NCI-H774 (cell line): ENCODE data around the gene DSG1.
"Not testable (repeated sequence)": the region's sequence is repeated elsewhere in the genome, so short reads cannot be mapped to it uniquely, and the experiment has no call there.

ENCODE experiments used
- DNase-seq: peaks from one replicate; lab custom pipeline; 2025; lab: John Stamatoyannopoulos, UW

Gene DSG1

GRCh38 chr18:31317860-31318259 lies at the start of gene DSG1:
Gene DSG1, plus strand, starts transcription at chr18:31318160. Its CDS starts 141 bp downstream, at chr18:31318301.
- no peak for DNase-seq

GRCh38 chr18:31268985-31269406 lies 49.0 kb upstream of the DSG1 start:
- DNase-seq: no peak

- no peak for DNase-seq
Observed at GRCh38 chr18:31269566-31269965, 48.4 kb upstream of the DSG1 start.

- DNase-seq: no peak
Observed at GRCh38 chr18:31270578-31270977, 47.4 kb upstream of the DSG1 start.

GRCh38 chr18:31273812-31274527 lies 44.0 kb upstream of the DSG1 start:
- DNase-seq: peak; percentile 34

- peak; percentile 27 for DNase-seq
Observed at GRCh38 chr18:31274931-31275330, 43.0 kb upstream of the DSG1 start.

- no peak for DNase-seq
Observed at GRCh38 chr18:31275722-31276463, 42.1 kb upstream of the DSG1 start.

- no peak for DNase-seq
Observed at GRCh38 chr18:31278609-31279071, 39.3 kb upstream of the DSG1 start.

DNA sequence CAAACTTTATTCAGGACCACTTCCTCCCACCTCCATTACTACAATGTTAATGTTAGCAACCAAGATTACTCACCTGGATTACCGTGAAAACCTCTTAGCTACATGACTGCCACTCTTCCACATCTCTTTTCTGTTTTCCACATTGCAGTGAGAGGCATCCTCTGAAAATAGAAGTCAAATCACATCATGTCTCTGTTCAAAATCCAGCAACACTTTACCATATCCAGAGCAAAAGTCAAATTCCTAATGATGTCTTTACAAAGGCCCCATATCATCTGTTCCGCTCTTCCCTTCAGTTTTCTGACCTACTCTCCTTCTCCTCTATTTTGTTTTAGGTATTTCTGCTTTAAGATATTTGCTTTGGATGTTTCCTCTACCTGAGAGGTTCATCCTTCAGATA lies 37.5 kb upstream of the DSG1 start:
- no peak for DNase-seq

GRCh38 chr18:31281437-31281836 lies 36.5 kb upstream of the DSG1 start:
- no peak for DNase-seq

DNA sequence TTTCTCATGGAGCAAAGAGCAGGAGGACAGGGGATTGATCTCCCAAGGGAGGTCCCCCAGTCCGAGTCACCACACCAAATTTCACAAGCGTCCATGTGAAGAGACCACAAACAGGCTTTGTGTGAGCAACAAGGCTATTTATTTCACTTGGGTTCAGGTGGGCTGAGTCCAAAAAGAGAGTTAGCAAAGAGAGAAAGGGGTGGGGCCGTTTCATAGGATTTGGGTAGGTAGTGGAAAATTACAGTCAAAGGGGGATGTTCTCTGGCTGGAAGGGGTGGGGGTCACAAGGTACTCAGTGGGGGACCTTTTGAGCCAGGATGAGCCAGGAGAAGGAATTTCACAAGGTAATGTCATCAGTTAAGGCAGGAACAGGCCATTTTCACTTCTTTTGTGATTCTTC lies 28.5 kb upstream of the DSG1 start:
- not testable (repeated sequence) for DNase-seq

DNA sequence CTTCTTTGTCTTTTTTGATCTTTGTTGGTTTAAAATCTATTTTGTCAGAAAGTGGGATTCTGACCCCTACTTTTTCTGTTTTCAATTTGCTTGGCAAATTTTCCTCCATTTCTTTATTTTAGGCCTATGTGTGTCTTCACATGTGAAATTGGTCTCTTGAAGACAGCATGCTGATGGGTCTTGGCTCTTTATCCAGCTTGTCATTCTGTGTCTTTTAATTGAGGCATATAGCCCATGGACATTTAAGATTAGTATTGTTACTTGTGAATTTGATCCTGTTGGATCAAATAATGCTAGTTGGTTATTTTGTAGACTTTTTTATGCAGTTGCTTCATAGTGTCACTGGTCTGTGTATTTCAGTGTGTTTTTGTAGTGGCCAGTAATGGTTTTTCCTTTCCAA lies 26.3 kb upstream of the DSG1 start:
- DNase-seq: no peak

DNA sequence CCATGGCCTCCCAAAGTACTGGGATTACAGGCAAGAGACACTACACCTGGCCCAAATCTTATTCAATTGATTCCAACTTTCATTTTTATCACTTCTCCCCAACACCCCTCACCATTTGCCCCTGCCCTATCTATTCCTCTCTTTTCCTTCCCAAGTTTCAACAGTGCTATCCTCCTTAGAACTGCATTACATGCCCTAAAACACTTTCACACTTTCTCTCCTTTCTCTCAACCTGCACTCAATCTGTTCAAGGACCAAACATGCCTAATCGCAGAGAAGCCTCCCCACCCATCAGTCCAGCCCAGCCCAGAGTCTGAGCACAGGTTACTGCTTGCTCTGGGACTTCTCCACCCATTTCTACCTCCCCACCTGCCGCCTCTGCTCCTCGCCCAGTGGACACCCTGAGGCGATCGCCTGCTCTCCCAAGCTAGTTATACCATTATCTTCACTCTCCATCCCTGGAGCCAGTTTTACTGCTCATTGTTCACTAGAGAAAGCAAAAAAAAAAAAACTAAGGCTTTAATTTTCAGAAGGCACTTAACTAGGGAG lies 23.7 kb upstream of the DSG1 start:
- DNase-seq: no peak

DNA sequence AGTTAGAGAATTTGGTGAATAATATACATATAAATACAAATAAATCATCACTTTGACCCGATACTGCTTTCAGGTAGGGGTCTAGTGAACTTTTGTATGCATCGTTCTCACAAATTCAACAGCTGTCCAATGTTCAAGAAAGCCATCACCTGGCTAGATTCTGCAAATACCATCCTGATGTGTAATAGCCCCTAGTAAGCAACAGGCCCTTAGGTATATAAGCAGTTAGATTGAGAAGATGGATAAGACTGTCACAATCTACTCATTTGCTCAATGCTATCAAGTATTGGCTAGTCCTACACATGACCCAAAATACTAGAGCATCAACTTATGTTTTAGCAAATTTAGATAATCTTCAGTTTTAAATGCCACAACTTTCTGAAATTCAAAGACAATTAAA lies 20.7 kb upstream of the DSG1 start:
- no peak for DNase-seq

DNA sequence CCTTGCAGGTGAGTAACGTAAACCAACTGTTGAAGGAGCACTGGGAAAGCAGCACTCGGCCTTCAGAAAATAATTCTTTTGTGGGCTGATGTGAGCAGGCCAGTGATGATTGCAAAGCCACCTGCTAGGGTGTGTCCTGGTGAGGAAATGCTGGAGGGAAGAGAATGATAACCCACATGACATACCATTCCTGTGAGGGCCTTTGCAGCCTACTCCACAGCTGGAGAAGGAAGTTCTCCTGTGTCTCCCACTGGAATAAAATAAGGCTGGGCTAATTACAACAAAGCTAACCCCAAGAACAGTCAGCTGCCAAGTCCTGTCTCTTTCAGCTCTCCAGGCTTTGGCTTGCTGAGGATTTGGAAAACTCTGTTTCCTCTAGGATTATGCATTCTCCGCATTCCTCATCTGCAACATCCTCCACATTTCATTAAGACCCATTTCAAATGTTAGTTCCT lies 16.7 kb upstream of the DSG1 start:
- DNase-seq: no peak

- DNase-seq: no peak
Observed at GRCh38 chr18:31302991-31303390, 15.0 kb upstream of the DSG1 start.

DNA sequence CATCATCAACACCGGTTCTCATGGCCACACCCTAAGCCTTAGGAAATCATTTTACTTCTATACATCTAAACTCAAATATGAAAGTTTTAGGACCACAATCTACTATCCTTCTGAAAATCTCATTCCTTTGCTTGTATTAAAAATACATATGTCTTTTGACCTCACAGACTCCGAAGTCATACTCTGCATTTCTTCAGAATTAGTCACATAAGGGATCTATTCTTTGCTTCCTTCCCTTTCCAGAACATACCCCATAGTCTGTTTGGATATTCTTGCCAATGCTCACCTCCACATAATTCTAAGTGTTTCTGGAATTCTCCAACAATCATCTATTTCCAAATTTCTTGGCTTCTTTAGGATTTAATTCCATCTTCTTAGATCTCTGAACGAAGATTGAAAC lies 14.2 kb upstream of the DSG1 start:
- DNase-seq: no peak

- DNase-seq: no peak
Observed at GRCh38 chr18:31309115-31309514, 8.8 kb upstream of the DSG1 start.

- no peak for DNase-seq
Observed at GRCh38 chr18:31316974-31317373, 986 bp upstream of the DSG1 start.

GRCh38 chr18:31321719-31322118 lies 3.8 kb downstream of the DSG1 start:
- no peak for DNase-seq

DNA sequence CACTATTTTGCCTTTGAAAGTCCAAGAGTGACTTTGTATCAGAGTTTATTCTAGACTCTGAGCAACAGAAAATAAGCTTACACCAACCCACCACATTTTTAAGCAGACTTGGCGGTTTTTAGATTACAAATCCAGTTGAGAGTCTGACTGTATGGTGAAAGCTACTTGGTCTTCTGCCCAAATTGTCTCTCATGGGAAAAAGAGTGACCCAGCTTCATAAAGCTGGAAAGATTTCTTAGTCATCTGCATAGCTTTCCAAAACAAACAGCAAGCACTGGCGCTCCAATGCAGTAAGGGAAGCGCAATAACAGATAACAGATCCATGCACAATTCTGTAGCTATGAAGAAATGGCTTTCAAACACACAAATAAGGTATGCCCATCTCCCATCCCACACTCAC lies 7.1 kb downstream of the DSG1 start:
- no peak for DNase-seq

DNA sequence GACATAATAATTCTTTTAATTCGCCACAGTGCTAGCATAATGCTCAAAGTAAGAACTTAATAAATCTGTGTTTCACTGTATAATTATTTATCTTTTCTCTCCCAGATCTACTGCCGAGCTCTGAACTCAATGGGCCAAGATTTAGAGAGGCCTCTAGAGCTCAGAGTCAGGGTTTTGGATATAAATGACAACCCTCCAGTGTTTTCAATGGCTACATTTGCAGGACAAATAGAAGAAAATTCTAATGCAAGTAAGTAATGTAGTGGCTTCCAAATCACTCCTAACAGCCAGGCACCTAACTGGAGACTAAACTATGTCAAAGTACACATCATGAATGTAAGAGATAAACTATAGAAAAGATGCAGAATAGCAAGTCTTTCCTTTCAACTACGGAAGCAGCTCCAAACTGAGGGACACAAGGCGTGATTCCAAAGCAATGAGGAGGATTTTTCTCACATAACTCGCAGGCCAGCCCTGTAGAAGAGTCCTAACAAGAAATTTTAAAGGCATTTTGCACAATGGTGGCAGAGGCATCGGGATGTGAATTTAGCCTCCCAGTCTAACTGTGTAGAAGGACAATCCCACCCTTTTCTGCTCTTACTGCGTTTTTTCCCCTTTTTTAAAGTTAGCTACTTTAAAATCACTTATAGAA lies 12.0 kb downstream of the DSG1 start:
- no peak for DNase-seq

DNA sequence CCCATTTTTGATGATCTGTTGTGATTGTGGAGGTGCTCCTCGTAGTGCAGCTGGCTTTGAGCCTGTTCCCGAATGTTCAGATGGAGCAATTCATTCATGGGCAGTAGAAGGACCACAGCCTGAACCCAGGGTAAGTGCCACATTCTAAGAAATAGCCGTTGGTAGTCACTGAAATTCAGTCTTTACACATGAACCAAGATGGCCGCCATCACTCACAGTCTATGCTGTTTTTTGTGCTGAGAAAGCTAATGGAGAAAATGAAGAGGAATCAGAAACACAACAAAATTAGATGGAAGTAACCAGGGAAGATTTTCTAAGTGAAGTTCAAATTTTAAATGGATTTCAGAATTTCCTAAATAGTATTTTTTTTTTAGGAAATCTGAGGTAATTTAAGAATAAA lies 25.5 kb downstream of the DSG1 start:
- DNase-seq: no peak
